ENCODE measurements around the gene SNRPA1. TPM values are rescaled to one million over a fixed set of nuclear protein-coding genes. Genes with fewer than 3 reads are reported as not detected.

Gene SNRPA1
- total RNA-seq, 4 donors from 2014 or later, result 19.6 to 59.1 (median 26.2) TPM

GRCh38 chr15:101246391-101246790 lies 48.7 kb downstream of the SNRPA1 start:
- in situ Hi-C loops (cut with MboI; ENCODE audit: low sequenced_read_pairs in 4 of 4), result loop anchor here in 1 of 4 donors (10.0 kb wide), 1 partner anchor 72 kb away; no protein-coding TSS in a partner anchor
- no peak for DNase-seq
- no peaks in the 10 kb centered on the region for H3K36me3 ChIP-seq
- no peaks in the 10 kb centered on the region for H3K27me3 ChIP-seq
- intact Hi-C loops (cut with DNase I; ENCODE audit: low total_unique reads), result no loop called here
- no peak for TF ChIP-seq CTCF (IDR thresholded peaks at IDR 0.05 in 4 of 5, conservative IDR thresholded peaks at IDR 0.05 in 1 of 5)
- TF ChIP-seq POLR2A (IDR thresholded peaks at IDR 0.05), result no peak
- ATAC-seq, result no peak
- peak overlapping the region in 1 of 4 donors; percentile 7 for H3K27ac ChIP-seq
- H3K4me3 ChIP-seq, result no peak overlapping the region
- peaks cover 45 to 79% of the 10 kb centered on the region in 2 donors for H3K4me1 ChIP-seq
- H3K9me3 ChIP-seq, result no peaks in the 10 kb centered on the region

GRCh38 chr15:101244889-101245668 lies 50.0 kb downstream of the SNRPA1 start:
- TF ChIP-seq POLR2A (IDR thresholded peaks at IDR 0.05) (no peak), CTCF (IDR thresholded peaks at IDR 0.05 in 4 of 5, conservative IDR thresholded peaks at IDR 0.05 in 1 of 5) (no peak)
- H3K36me3 ChIP-seq, result no peaks in the 10 kb centered on the region
- in situ Hi-C loops (cut with MboI; ENCODE audit: low sequenced_read_pairs in 4 of 4) (loop anchor here in 1 of 4 donors (10.0 kb wide), 1 partner anchor 70 kb away; no protein-coding TSS in a partner anchor), intact Hi-C loops (cut with DNase I; ENCODE audit: low total_unique reads) (no loop called here)
- DNase-seq (no peak), ATAC-seq (no peak)
- H3K4me1 ChIP-seq, result peaks cover 48 to 84% of the 10 kb centered on the region in 2 donors
- no peaks in the 10 kb centered on the region for H3K9me3 ChIP-seq
- H3K27me3 ChIP-seq, result no peaks in the 10 kb centered on the region
- no peak overlapping the region for H3K4me3 ChIP-seq
- no peak overlapping the region for H3K27ac ChIP-seq

DNA sequence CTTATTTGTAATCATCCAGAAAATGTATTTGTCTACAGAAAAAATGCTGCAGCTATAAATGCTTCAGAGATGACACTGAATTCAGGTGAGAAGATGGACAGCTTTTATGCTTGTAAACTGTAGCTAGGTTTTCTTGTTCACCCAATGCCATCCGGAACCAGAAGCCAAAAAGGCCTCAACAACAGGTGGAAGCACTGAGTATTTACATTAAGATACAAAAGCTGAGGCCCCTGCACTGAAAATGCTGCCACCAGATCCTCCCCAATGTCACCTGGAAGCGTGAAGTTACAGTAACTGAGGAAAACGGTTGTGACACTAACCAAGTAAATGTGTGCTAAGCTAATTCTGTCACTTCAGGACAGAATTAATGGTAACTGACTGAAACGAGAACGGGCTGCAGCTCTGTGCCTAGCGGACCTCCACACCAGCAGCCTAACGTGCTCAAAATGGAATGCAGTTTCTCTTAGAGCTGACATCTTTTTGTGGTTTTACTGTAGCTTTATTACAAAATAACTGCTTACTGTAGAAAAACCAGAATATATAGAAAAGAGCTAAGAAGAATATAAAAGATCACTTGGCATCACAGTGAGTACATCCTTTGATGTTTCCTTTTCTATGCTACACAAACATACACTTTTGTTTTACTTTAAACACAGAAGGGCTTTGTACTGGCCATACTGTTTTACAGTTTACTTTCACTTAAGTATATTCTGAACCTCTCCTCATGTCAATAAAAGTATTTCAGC lies 50.8 kb downstream of the SNRPA1 start:
- H3K9me3 ChIP-seq, result no peaks in the 10 kb centered on the region
- intact Hi-C loops (cut with DNase I; ENCODE audit: low total_unique reads), result no loop called here
- H3K27ac ChIP-seq, result no peak overlapping the region
- no peak for TF ChIP-seq POLR2A (IDR thresholded peaks at IDR 0.05)
- TF ChIP-seq CTCF (IDR thresholded peaks at IDR 0.05 in 4 of 5, conservative IDR thresholded peaks at IDR 0.05 in 1 of 5), result no peak
- ATAC-seq (no peak), DNase-seq (no peak)
- no peaks in the 10 kb centered on the region for H3K27me3 ChIP-seq
- H3K4me3 ChIP-seq, result no peak overlapping the region
- peaks cover 45 to 87% of the 10 kb centered on the region in 2 donors for H3K4me1 ChIP-seq
- in situ Hi-C loops (cut with MboI; ENCODE audit: low sequenced_read_pairs in 4 of 4), result loop anchor here in 1 of 4 donors (10.0 kb wide), 1 partner anchor 69 kb away; no protein-coding TSS in a partner anchor
- H3K36me3 ChIP-seq, result no peaks in the 10 kb centered on the region

DNA sequence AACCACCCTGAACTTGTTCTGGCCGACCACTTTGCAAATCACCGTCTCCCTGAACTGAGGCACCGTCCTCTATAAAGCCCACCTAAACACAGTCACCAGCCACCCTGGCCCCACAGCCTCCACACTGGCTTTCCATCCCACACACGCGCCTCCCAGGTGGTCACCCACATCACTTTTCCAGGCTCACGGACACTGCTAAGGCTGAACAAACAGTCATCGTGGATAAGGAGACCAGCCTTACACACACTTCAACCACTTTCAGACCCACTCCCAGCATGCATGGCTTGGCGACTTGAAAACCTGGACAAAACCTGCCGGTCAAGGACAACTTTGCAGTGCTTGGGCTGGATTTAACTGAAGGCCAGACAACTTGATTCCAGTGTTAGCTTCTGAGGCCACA lies 51.6 kb downstream of the SNRPA1 start:
- peaks cover 45 to 90% of the 10 kb centered on the region in 2 donors for H3K4me1 ChIP-seq
- ATAC-seq (no peak), DNase-seq (no peak)
- no peaks in the 10 kb centered on the region for H3K36me3 ChIP-seq
- no peak overlapping the region for H3K4me3 ChIP-seq
- H3K27me3 ChIP-seq, result no peaks in the 10 kb centered on the region
- peak overlapping the region in 1 of 4 donors; percentile 37 for H3K27ac ChIP-seq
- in situ Hi-C loops (cut with MboI; ENCODE audit: low sequenced_read_pairs in 4 of 4), result loop anchor here in 1 of 4 donors (10.0 kb wide), 1 partner anchor 69 kb away; no protein-coding TSS in a partner anchor
- TF ChIP-seq CTCF (IDR thresholded peaks at IDR 0.05 in 4 of 5, conservative IDR thresholded peaks at IDR 0.05 in 1 of 5) (no peak), POLR2A (IDR thresholded peaks at IDR 0.05) (no peak)
- intact Hi-C loops (cut with DNase I; ENCODE audit: low total_unique reads), result no loop called here
- no peaks in the 10 kb centered on the region for H3K9me3 ChIP-seq
